NCI-H2107 treated with DMSO at 0.1 percent for 48 hours (cell line): ENCODE results near the gene ARHGEF2.
A peak's percentile ranks its signal among the peaks of the same experiment; 100 is the strongest.

Experiments
- DNase-seq: peaks from one replicate; lab custom pipeline; 2025; ENCODE audit not compliant: unreplicated experiment; lab: John Stamatoyannopoulos, UW

The ARHGEF2 gene

DNA sequence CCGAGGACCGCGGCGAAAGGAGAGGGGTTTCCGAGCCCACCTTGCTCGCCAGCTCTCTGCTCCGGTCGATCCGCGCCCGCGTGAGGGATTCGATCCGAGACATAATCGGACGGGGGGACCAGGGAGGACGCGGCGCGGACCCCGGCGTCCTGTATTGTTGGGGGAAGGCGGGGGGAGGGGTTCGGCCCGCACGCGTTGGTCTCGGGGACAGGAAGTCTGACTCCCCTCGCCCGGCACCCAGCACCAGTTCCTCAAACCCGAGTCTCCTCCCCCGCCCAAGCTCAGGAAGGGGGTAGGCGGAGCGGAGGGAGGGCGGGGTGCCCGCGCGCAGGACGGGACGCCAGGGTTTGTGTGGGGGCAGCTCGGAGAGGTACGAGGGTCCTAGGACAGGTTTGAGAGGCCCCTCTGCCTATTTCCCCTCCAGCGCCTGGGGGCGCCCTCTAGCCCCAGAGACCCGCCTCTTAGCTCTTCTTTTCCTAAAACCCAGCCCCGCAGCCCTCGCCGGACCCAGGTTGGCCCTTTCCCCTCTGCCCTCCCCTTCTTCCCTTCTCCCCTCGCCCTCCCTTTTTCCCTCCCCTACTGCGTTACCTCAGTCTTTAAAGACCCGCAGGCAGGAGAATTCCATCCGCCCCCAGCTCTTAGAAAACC is at the start of gene ARHGEF2:
Gene ARHGEF2, minus strand, starts transcription at position 223 of the 648 bp plus-strand sequence. Its CDS starts 120 bp downstream, at position 103.
- DNase-seq, result peak; percentile 43

DNA sequence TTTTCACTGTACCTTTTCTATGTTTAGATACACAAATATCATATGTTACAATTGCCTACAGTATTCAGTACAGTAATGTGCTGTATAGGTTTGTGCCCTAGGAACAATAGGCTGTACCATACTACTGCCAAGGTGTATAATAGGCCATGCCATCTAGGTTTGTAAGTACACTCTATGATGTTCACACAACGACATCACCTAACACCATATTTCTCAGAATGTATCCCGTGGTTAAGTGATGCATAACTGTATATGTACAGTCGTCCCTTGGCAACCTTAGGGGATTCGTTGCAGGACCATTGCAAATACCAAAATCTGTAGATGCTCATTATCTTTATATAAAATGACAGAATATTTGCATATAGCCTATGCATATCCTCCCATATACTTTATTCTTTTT is 48.2 kb upstream of the ARHGEF2 start:
- no peak for DNase-seq

DNA sequence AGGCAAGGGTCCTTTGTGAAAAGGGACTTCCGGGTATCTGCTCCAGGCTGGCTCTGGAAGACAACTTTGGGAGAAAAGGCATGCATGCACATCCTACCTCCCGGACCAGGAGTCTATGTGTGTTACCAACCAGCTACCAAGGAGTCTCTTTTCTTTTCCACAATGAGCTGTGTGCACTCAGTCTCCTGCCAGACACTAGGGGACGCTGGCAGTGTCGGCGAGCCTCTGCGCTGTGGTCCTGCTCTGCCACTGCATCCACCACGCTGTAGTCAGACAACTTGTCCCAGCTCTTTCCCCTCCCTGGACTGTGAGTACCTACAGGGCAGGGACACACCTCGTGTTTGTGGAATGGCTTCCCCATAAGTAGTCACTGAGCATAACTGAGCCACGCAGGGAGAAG is 47.5 kb upstream of the ARHGEF2 start:
- DNase-seq, result no peak

DNA sequence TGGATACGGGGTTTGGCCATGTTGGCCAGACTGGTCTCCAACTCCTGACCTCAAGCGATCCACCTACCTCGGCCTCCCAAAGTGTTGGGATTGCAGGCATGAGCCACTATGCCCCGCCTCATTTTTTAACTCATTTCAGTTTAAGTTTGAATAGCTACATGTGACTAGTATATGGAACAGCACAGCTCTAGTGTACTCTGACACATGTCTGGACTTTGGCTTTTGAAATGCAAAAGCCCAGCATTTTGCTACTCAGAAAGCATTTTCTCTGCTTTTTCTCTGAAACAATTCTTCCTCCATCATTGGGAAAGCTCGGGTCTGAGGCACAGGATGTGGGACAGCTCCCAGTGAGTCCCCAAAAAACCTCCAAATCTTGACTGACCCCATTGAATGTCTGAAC is 46.5 kb upstream of the ARHGEF2 start:
- no peak for DNase-seq

DNA sequence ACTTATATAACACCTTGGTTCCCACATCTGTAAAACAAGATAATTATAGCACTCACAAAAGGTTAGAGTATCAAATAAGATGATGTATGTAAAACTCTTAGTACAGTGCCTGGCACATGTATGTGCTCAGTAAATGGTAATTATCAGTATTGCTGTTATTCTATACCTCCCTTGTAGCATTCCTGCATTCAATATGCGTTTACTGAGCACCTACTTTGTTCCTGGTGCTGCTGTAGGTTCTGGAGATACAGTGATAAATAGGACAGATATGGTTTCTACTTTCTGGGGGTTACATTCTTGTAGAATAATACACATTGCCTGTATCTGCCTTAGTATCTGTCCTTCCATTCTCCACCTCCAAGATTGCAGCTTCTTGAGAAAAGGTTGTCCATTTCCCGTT is 43.6 kb upstream of the ARHGEF2 start:
- no peak for DNase-seq

DNA sequence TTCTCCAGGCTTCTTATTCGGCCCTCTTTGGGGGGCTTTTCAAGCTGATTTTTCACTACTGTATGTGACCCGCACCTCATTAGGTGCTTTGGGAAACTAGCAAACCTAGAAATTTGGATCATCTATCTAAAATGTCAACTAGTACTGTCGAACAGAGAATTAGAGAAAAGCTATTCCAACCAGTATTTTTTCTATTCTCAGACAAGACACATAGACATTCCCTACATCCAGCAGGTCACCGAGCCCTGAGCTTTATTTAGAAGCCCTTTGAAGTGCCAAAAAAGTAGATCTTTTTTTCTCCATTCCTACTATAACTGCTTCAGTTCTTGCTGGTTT is 42.7 kb upstream of the ARHGEF2 start:
- no peak for DNase-seq

DNA sequence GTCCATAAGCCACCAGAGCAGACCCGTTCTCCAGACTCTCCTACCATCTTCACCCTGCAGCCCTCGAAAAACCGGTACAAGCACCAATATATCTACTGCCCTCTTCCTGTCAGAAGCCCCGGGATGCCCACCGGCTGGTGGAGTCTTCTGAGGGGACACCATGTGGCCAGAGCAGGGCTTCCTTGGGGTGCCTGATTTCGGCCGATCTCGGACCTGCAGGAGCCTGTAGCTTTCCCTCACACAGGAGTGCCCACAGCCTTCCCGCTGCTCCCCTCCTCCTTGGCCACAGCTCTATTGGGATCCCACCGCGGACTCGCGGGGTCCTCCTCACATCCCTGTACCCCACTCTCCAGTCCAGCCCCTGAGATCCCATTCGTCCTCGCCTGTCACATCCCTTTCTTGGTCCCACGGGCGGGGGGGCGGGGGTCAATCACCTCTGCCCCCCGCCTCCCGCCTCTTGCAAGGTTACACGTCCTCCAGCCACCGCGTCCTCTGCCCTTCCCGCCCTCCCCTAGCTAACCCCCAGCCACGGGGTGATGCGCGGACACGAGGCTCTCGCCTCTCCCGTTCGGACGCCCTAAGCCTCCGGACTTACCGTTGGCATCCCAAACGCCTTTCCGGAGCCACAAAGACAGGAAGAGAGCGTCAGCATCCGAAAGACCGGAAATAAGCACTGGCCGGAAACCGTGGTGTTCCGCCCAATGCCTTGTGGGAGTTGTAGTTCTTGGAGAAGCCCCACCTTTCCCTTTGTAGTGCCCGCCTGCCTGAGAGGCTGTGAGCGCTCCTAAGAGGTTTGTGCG is 42.1 kb upstream of the ARHGEF2 start, which contains the start of gene SSR2:
Gene SSR2, minus strand, starts transcription at position 659 of the 800 bp plus-strand sequence. CDS start 784 bp downstream, outside the sequence.
- peak; percentile 95 for DNase-seq

DNA sequence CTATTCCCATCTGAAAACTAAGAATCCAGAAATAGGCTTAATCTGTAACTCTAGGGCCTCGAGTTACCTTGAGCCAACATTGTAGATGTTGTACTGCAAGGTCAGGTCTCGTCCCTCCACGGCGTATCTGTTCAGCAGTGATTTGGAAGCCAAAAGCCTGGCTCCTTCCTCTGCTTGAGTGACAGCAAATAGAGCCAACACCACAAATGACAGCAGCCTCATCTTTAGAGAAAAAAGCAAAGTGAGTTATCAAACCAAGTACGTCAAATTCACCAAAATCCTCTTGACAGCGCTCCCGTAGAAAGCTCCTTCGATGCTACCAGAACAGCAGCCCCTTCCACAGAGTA is 41.6 kb upstream of the ARHGEF2 start:
- no peak for DNase-seq

DNA sequence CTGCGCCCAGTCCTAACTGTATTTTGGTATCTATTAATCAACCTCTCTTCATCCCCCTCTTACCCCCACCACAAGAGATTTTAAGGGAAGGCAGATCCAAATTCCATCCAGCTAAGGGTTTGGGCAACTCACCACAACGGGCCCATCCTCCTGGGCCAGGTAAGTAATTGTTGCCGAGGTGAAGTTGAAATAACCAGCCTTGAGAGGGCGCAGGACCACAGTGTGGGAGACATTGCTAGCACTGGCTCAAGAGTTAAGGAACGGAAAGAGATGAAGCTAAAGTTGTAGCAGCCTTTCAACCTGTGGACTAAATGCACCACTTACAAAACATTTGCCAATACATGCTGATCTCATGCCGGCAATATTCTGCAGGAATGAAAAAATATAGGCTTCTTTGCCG is 36.5 kb upstream of the ARHGEF2 start:
- DNase-seq, result no peak

DNA sequence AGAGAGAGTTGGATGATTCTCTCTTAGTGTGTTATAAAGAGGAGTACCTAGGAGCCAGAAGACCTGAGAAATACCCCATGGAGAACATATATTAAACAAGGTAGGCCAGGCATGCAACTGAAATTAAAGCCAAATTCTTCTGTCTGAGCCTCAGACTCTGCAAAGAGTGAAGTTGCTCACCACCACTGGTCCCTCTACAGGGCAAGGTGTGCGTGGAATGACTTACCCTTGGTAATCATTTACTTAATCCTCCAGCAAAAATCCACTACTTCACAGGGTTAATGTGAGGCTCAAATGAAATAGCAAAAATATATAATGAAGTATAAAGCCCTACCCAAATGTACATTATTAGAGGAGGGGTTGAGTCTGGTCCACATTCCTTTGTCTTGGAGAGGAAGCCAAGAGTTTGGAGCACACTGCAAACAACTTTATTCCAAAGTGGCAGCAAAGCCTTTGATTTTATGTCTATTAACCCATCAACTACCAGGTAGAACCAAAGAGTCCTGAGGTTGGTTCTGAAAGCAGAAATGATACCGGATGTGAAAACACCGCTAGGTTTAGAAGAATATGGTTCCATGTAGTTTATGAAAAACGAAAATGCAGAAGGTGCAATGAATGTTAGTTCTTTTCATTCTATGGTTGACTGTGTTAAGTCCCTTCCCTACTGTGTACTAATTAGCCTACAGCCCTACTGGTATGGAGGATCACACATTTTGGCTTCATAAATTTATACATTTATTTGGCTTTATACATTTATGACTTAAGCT is 33.9 kb upstream of the ARHGEF2 start:
- no peak for DNase-seq

DNA sequence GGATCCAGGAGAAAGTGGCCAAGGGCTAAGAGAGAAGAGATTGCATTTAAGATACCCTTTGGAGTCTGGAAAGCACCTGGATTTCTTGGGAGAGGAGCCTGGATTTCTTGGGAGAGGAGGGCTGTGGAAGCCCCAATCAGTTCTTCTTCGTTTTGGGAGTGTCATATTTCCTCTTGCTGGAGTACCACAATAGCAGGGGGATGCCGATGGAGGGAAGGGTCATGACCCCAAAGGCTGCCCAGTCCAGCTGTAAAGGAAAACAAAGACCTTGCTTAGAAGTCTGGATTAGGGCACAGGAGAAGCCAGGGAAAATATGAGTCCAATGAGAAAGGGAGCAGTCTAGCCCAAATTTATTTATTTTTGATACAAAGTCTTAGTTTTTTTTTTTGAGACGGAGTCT is 31.1 kb upstream of the ARHGEF2 start:
- no peak for DNase-seq

DNA sequence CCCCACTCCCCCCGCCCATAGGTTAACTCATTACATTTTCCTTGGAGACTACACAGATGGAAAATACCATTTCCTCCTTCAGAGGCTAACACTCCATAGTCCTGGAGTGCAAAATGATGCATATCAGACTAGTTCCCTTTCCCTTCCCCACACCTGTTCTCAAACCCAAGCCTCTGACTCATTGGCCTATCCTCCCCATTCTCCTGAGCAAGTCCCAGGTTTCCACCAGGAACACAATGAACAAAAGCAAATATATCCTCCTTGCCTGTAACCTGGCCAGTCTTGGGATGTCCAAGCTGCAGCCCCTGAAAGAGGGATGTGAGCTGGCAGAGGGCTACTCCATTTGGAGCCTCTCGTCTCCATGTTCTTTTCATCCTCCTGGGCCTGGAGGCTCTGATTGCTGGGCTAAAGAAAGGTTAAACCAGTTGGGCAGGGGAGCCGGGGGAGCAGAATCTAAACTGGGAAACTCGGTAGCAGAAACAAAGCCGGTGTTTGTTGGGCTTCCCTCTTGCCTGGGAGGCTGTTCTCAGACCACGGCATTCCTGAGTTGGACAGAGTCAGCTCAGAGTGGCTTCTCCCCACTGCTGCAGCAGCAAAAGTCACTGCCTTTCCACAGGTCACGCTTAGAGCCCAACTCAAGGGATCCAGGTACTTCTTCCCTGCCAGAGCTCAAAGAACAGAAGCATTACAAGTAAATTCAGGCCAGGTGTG is 28.5 kb upstream of the ARHGEF2 start:
- no peak for DNase-seq

DNA sequence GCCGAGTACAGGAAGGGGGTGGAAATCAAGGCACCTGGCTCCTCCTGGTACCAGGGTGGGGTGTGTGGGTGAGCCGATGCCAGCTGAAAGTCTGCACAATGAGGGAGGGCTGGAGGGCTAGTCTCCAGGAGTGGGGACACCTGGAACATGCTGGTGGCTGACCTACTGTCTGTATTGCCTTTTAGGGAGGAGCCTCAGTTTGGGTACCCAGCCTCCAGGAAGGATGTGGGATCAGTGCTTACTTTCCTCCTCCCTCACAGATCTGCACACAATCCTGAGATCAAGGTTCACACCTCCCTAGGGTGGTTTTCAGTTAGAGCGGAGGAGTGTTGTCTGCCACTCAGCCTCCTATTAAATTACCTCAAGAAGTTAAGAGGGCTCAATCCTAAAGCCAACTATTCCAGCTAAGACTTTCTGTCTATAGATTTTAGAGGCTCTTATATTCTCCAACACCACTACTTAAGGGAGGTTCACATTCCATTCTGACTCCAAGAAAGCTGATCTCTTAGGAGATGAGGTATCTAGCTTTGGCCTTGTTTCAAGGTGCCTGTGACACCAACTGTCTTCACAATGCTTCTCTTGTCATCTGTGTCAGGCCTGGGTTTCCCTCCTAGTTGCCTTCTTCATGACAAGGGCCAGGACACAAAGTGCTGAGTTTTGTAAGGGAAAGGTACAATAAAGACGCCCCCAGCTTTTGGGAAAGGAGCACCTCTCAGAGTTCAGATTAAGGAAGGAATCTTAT is 26.7 kb upstream of the ARHGEF2 start:
- no peak for DNase-seq

DNA sequence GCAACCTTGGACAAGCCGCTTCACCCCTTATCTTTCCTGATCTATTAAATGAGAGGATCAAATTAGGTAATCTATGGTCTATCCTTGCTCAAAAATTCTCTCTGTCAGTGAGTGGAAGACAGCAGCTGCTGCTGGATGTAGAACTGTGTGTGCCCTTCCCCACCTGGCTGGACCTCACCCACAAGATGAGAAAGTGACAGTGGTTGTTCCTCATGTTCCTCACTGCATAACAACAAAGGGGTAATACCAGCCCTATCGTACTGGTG is 25.5 kb upstream of the ARHGEF2 start:
- no peak for DNase-seq

DNA sequence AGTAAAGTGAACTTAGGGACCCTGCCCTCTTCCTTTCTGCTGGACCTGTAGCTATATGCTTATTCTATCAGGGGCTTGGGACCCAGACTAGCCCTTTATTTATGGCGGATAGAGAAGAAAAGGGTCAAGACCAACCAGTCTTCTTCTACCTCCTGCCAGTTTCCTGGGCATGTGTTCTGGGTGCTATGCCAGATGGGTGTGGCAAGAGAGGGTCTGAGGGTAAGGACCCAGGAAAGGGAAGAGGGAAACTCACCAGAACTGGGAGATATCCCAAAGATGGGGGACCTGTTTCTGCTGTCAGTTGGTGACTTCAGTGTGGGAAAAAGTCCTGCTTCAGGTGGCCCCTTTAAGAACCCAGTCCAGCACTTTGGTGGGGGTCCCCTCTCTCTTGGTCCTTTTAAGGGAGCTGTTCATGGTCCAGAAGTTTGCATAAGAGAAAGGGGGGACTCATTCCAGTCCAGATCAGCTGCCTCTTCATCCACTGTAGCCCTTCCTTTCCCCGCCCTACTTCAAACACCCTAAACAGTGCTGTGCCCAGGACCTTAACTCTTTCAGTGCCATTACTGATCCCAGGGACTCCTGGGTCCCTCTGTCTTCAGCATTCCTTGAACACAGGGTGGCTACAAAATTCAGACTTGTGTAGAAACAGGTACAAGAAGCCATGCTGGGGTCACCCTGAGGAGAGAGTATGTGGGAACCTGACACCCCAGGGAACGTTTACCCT is 24.0 kb upstream of the ARHGEF2 start:
- DNase-seq, result no peak

DNA sequence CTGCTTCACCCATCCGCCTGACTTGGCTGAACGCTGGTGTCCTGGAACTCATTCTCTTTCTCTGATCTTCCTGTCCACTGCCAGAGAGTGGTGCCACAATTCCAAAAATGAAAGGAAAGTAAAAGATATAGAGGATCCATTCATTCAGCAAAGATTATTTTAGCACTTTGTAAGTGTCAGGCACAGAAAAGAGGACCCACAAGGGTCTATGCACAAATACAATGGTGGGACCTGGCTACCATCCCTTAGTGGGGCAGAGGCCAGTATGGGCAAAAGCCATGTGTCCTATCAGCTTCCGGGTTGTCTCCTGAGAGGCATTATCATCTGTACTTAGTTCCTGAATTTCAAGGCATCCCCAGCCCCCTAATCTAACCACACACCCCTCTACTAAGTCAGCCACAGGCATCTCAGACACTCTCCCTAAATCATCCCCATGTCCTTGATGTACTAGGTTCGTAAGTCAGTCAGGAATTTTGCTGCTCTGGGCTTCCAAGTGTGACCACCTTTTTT is 23.4 kb upstream of the ARHGEF2 start:
- DNase-seq, result no peak

DNA sequence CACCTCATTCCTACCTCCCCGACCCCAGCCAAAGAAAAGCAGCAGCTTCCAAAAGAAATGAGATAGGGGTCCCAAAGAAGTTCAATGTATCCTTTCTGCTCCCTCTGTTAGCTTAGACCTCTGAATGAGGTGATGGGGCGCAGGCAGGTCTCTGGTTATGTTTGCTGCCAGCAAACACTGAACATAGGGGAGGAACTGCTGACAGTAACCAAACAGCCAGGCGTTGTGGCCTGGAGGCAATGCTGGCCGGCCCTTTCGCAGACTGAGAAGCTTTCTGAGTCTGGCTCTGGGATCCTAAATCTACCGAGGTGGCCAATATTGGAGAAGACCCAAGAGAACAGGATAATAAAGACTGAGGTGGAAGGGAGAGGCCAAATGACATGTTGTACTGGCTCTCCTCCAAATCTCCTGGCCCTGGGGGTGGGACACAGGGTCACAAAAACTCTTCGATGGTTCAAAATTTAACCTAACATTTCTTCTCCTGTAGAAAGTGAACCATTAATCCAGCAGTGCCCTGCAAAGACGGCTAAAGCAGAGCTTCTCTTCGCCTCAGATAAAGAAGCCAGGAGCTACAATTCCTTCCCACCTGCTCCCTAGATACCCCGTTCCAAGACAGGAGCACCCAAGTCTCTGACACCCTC is 22.8 kb upstream of the ARHGEF2 start:
- DNase-seq, result no peak

DNA sequence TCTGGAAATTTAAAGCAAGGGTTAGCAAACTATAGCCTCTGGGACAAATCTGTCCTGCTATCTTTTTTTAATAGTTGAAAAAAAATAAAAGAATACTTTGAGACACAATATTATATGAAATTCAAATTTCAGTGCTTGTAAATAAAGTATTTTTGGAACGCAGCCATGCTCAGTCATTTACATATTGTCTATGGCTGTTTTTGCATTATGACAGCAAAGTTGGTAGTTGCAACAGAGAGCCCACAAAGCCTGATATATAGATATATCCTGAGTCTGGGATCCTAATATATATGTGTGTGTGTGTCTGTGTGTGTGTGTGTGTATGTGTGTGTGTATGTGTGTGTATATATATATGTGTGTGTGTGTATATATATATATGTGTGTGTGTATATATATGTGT is 21.6 kb upstream of the ARHGEF2 start:
- DNase-seq, result no peak

DNA sequence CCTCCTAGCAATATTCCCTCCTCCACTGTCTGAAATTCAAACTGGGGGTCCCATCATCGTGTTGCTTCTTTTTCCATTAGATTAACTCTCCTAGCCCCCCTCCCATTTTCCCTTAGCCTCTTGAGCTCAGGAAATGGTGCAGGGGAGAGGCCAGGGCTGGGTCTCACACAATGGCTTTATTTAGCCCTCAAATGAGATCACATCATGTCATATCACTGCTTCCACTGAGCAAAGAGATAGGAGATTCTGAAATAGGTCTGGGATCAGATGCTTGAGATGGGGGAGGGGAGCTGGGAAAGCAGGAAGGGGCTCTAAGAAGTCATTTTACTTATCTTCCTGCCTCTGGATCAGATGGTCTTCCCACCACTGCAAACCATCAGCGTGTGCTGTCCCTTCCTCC is 17.8 kb upstream of the ARHGEF2 start:
- no peak for DNase-seq

DNA sequence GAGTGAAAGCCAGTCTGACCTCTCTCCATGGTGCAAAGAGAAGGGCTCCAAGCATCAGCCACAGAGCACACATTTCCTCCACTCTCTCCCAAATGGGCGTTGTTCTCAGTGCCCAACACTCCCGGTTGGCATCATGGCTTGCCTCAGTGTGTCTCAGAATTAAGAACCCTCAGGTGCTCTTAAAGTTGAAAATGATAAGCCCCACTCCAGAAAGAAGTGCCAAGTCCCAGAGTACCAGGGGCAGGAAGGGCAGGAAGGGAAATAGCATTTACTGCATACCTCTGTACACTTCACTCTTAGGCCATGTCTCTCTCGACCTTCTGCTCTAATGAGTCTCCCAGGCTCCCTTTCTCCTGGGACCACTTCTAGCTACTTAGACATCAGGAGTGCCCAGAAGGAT is 15.2 kb upstream of the ARHGEF2 start:
- DNase-seq, result no peak
